ENCODE data around the gene PKD2.

Gene PKD2

DNA sequence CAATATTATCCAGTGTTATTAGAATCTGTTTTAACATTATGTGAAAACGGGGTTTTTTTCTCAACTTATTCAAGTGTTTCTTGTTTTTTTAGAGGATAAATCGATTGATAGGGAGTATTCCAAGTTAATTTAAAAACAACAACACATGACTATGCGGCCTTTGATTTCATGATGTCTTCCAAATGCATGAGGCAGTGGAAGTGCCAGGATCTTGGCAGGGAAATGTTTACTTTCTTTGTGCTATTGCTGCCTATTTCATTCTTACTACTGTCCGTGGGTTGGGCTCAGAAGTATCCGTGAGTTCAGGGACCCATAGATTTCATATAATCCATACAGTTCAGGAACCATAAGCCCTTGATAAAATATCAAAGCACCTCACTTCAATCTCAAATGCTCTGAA lies 86.4 kb downstream of the PKD2 start:
- no peak for DNase-seq (ENCODE audit: extremely low spot score)
- TF ChIP-seq, protein P1, sequence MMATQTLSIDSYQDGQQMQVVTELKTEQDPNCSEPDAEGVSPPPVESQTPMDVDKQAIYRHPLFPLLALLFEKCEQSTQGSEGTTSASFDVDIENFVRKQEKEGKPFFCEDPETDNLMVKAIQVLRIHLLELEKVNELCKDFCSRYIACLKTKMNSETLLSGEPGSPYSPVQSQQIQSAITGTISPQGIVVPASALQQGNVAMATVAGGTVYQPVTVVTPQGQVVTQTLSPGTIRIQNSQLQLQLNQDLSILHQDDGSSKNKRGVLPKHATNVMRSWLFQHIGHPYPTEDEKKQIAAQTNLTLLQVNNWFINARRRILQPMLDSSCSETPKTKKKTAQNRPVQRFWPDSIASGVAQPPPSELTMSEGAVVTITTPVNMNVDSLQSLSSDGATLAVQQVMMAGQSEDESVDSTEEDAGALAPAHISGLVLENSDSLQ (IDR thresholded peaks at IDR 0.05), result no peak
- TF ChIP-seq NFRKB (IDR thresholded peaks at IDR 0.05), result no peak
- ChIA-PET POLR2A (no interaction called here), CTCF (no interaction called here)

DNA sequence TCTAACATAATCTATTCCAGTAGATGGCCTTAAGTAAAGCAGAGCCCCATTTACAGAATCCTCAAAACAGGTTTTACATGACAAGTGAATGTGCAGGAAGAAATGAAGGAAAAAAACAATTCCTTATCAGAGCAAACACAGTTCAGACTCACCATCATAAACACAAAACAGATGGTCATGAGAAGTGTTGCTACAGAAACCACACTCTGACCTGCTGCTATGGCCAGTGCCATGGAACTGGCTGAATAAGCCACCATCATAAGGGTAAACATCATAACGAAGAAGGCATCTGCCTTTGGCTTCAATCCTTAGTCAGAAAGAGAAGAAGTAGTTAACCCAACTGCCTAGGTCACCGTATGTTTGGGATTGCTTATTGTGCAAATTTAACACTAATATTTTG lies 89.9 kb downstream of the PKD2 start:
- no peak for TF ChIP-seq L3MBTL2 (conservative IDR thresholded peaks at IDR 0.05)
- DNase-seq (ENCODE audit: extremely low spot score), result no peak
- CTCF ChIA-PET, result no interaction called here
- POLR2A ChIA-PET, result no interaction called here

DNA sequence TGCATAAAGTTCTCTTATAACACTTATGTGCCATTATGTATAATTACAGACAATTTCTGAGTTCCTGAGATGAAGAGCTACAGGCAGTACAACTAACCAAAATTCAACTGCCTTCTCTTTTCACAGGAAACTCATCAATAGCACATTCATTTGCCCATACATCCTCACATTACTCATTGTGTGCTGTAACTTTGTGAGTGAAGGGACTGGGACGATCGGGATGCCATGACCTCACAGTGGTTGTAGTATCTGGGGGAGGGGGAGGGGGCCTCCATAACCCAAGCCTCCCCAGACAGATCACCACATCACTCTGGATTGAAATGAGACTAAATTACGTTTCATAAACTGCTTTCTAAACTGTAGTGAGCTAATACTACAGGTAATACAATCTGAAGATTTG lies 90.3 kb downstream of the PKD2 start:
- CTCF ChIA-PET, result no interaction called here
- no peak for DNase-seq (ENCODE audit: extremely low spot score)
- POLR2A ChIA-PET, result no interaction called here
- no peak for TF ChIP-seq NFRKB (IDR thresholded peaks at IDR 0.05)
- TF ChIP-seq SP1 (IDR thresholded peaks at IDR 0.05), result no peak
- no peak for TF ChIP-seq FOXM1 (IDR thresholded peaks at IDR 0.05; ENCODE audit: borderline replicate concordance)
- TF ChIP-seq BHLHE40 (IDR thresholded peaks at IDR 0.05; ENCODE audit: borderline replicate concordance), result no peak
- no peak for TF ChIP-seq ELF4 (IDR thresholded peaks at IDR 0.05)
- TF ChIP-seq, protein P1 (IDR thresholded peaks at IDR 0.05), result no peak
- no peak for TF ChIP-seq FOXK2 (IDR thresholded peaks at IDR 0.05)
- TF ChIP-seq TARDBP (IDR thresholded peaks at IDR 0.05), result no peak
- no peak for TF ChIP-seq LEF1 (IDR thresholded peaks at IDR 0.05; ENCODE audit: borderline replicate concordance)

DNA sequence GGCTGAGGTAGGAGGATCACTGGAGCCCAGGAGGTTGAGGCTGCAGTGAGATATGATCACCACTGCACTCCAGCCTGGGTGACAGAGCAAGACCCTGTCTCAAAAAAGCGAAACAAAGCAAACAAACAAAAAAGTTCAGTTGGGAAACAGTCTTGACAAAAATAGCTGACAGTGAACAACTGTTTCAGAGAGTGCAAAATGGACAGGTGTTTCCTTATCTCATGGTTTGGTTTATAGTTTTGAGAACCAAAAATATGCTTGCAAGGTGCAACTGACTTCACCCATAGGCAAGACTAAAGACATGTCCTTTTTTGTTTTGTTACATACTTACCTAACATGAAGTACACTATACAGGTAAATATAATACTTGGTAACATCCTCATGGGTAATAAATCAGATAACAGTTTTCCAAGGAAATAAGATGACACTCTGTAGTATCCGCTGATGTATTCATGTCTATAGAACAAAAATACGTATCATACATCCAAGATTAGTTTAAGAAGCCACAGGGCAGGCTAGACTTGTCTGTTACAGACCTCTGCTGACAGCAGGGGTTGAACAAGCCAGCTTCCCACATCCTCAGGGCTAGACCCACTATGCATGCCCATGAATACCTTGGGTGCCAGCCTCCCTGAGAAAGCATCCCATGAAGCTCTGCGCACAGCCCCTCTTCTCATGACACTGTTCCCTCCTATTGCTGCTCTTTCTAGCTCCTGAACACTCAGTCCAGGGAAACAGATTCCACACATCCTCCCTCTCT lies 91.7 kb downstream of the PKD2 start:
- TF ChIP-seq, protein P1 (IDR thresholded peaks at IDR 0.05), result no peak
- TF ChIP-seq ELF4 (IDR thresholded peaks at IDR 0.05), result no peak
- TF ChIP-seq BHLHE40 (IDR thresholded peaks at IDR 0.05; ENCODE audit: borderline replicate concordance), result no peak
- no peak for TF ChIP-seq TARDBP (IDR thresholded peaks at IDR 0.05)
- TF ChIP-seq FOXM1 (IDR thresholded peaks at IDR 0.05; ENCODE audit: borderline replicate concordance), result no peak
- TF ChIP-seq SUZ12 (IDR thresholded peaks at IDR 0.05), result no peak
- no peak for TF ChIP-seq FOXK2 (IDR thresholded peaks at IDR 0.05)
- TF ChIP-seq FOXA1 (IDR thresholded peaks at IDR 0.05), result no peak
- no peak for TF ChIP-seq HDGF (IDR thresholded peaks at IDR 0.05; ENCODE audit: borderline replicate concordance)
- TF ChIP-seq L3MBTL2 (conservative IDR thresholded peaks at IDR 0.05), result no peak
- no peak for TF ChIP-seq LEF1 (IDR thresholded peaks at IDR 0.05; ENCODE audit: borderline replicate concordance)
- TF ChIP-seq NFRKB (IDR thresholded peaks at IDR 0.05), result no peak
- no peak for TF ChIP-seq ZNF384 (IDR thresholded peaks at IDR 0.05)
- CTCF ChIA-PET, result no interaction called here
- POLR2A ChIA-PET, result no interaction called here
- DNase-seq (ENCODE audit: extremely low spot score), result no peak

DNA sequence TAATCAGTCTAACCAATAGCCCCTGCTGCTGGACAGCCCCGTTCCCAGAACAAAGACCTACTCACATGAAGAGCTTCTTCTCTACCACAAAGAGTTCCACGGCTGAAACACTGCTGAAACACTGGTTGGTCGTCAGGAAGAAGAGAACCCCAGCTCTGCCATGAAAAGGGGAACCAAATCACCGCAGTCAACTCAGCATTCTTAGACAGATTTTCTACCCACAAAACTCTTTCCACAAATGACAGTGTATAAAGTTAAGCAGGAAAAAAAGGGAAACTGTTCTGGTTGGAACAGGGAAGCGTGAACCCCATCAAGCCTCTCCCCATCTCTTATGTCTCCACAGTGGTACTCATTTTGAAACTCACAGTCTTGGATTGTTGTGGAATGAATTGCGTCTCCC lies 93.7 kb downstream of the PKD2 start:
- POLR2A ChIA-PET, result no interaction called here
- DNase-seq (ENCODE audit: extremely low spot score), result no peak
- CTCF ChIA-PET, result no interaction called here
- TF ChIP-seq CTBP1 (IDR thresholded peaks at IDR 0.05; ENCODE audit: borderline replicate concordance), result no peak
- TF ChIP-seq, protein P1 (IDR thresholded peaks at IDR 0.05), result no peak
- no peak for TF ChIP-seq ARNT (IDR thresholded peaks at IDR 0.05)
- TF ChIP-seq TARDBP (IDR thresholded peaks at IDR 0.05), result no peak
- TF ChIP-seq HDGF (IDR thresholded peaks at IDR 0.05; ENCODE audit: borderline replicate concordance), result no peak
- TF ChIP-seq NFRKB (IDR thresholded peaks at IDR 0.05), result no peak
- TF ChIP-seq ELF4 (IDR thresholded peaks at IDR 0.05), result no peak
- TF ChIP-seq LEF1 (IDR thresholded peaks at IDR 0.05; ENCODE audit: borderline replicate concordance), result no peak
- TF ChIP-seq SP1 (IDR thresholded peaks at IDR 0.05), result no peak
- TF ChIP-seq SUZ12 (IDR thresholded peaks at IDR 0.05), result no peak
- no peak for TF ChIP-seq BHLHE40 (IDR thresholded peaks at IDR 0.05; ENCODE audit: borderline replicate concordance)
- no peak for TF ChIP-seq L3MBTL2 (conservative IDR thresholded peaks at IDR 0.05)
- TF ChIP-seq ZNF384 (IDR thresholded peaks at IDR 0.05), result no peak
- no peak for TF ChIP-seq FOXA1 (IDR thresholded peaks at IDR 0.05)
- TF ChIP-seq FOXK2 (IDR thresholded peaks at IDR 0.05), result no peak
- TF ChIP-seq FOXM1 (IDR thresholded peaks at IDR 0.05; ENCODE audit: borderline replicate concordance), result no peak

DNA sequence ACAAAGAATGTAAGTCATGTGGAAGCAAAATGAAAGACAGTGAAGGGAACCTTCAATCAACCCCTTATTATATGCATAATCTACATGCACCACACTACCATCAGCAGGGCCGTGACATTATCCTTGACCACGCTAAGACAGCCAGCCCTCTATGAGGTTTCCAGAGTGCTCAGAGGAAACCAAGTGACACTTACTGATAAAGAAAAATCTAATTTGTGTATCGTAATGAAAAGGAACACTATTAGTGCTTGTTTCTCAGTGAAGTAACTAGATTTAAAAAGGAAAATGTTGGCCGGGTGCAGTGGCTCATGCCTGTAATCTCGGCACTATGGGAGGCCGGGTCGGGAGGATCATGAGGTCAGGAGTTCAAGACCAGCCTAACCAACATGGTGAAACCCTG lies 94.6 kb downstream of the PKD2 start:
- TF ChIP-seq NFRKB (IDR thresholded peaks at IDR 0.05) (no peak), FOXA1 (IDR thresholded peaks at IDR 0.05) (no peak), ZNF384 (IDR thresholded peaks at IDR 0.05) (no peak), BHLHE40 (IDR thresholded peaks at IDR 0.05; ENCODE audit: borderline replicate concordance) (no peak), ELF4 (IDR thresholded peaks at IDR 0.05) (no peak), CTBP1 (IDR thresholded peaks at IDR 0.05; ENCODE audit: borderline replicate concordance) (no peak), ARNT (IDR thresholded peaks at IDR 0.05) (no peak), HDGF (IDR thresholded peaks at IDR 0.05; ENCODE audit: borderline replicate concordance) (no peak), FOXM1 (IDR thresholded peaks at IDR 0.05; ENCODE audit: borderline replicate concordance) (no peak), FOXK2 (IDR thresholded peaks at IDR 0.05) (no peak), SP1 (IDR thresholded peaks at IDR 0.05) (no peak), TARDBP (IDR thresholded peaks at IDR 0.05) (no peak)
- TF ChIP-seq, protein P1 (IDR thresholded peaks at IDR 0.05), result no peak
- ChIA-PET CTCF (interaction anchor here (0.7 kb wide), 1 partner anchor 275 kb away, joined by 3 read pairs; no protein-coding TSS in a partner anchor), POLR2A (no interaction called here)
- DNase-seq (ENCODE audit: extremely low spot score), result no peak
